HTR-8/SVneo (cell line): ENCODE results near the gene ZIC2.

Source experiments
- DNase-seq: peaks from one replicate; pipeline ENCODE4 v3.0.0; 2011; ENCODE audit warnings: low spot score, mixed read lengths; ENCODE audit not compliant: insufficient read length
- FAIRE-seq: peaks from 2 replicates; lab custom pipeline; 2011; peaks lifted over from hg19 to GRCh38; lab: Jason Lieb, UNC

ZIC2 gene

DNA sequence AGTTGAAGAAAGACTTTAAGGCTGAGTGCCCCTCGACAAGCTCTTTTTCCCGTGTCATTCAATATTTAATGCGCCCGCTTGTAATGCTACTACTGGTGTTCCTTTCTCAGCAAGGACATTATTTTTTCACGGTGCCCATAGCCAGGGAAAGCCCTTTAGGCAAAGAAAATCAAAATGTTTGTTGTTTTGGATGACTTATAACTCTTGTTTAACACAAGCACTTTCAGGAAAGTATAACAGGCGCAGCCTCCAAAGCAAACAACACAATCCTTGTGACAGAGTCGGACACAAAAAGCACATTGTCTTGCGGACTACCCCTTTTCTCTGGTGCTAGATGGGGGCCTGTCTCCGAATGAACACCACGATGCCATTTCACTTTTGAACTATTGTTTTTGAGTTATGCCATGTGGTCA is 22.5 kb upstream of the ZIC2 start:
- DNase-seq (no peak), FAIRE-seq (no peak)

DNA sequence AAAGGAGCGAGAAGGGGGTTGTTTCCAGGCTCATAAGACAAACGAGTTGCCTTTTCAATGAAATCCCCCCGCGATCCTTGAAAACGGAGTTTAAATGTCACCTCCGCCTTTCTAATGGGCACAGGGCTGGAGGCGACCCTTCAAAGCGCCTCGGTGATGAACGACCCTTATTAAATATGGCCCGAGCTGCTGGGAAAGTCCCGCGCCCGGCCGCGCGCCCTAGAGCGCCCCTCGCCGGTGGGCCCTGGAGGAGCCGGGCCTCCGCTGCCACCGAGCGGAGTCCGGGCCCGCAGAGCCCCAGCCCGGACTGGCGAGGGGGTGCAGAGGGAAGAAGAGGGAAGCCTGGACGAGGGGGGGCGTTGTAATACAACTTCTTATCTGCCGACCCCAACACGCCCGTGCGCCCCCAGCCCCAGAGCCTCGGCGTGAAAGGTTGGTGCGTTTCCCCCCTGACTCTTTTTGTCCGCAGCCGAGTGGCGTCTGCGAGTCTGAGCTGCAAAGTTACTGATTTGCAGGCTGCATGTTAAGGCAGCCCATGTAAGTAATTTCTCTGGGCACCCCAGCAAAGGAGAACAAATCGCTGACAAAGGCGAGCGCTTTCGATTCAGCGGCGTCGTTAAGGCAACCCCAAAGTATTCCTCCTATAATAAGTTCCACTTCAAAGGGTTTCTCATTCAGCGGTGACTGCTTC is 21.9 kb upstream of the ZIC2 start:
- FAIRE-seq = no peak
- DNase-seq = no peak

DNA sequence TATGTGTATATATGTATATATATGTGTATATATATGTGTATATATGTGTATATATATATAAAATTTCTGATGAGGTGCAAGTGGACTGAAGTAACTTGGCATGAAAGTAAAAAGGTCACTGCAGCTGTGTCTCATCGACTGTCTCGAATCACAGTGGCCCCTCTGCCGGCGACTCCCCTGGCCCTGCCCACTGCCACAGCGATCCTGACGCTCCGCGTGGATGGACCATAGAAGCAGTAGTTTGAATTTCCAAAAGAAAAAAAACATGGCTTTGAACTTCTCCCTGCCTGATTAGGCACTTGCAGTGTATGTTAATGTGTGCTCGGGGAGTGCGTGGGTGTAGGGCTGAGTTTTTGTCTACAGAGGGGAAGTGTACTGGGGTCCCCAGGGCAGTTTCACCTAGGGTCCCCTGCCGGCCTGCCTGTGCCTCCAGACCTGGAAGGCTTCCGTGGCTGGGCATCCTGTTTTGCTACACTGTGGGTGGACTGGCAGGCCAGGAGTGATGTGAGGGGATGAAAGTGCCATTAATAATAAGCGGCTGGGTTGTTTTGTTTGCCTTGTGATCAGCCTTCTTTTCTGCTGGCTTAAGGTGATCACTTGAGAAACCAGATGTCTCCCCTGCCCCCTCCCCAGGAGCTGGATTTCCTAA is 20.8 kb upstream of the ZIC2 start:
- DNase-seq = no peak
- no peak for FAIRE-seq

DNA sequence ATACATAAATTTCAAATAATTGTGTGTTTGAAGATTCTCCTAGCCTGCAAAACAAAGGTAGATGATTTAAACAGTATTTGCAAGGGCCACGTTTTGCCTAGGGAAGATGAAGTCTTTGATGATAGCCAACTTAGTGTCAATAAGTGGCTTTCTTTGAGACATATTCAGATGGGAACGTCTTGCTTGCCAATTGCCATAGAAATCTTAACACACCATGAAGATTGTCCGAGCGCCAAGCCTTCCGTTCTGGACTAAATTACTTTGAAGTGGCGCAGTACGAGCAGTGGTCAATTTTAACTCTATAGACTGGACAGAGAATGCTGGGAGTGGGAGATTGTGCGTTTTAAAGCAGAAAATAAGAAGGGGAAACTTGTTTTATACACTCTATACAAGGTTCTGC is 19.9 kb upstream of the ZIC2 start:
- no peak for FAIRE-seq

DNA sequence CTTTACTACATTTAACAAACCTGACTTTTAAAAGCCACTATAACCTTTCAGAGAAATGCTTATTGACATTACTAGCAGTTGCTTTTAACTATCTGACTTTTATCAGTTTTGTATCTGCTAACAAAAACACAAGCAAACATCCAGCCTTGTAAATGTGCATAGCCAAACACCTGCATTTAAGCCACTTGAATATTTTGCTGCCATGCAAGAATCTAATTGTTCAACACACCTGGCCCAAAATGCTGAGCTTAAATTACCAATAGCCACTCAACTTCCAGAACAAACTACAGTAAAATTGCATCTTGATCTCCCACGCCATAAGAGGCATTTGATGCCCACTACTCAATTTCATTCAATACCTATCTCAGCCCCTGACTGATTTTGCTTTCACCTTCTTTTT is 19.3 kb upstream of the ZIC2 start:
- DNase-seq (no peak), FAIRE-seq (no peak)

More for the DNA sequence above, 19.9 kb upstream of the ZIC2 start:
- no peak for DNase-seq

DNA sequence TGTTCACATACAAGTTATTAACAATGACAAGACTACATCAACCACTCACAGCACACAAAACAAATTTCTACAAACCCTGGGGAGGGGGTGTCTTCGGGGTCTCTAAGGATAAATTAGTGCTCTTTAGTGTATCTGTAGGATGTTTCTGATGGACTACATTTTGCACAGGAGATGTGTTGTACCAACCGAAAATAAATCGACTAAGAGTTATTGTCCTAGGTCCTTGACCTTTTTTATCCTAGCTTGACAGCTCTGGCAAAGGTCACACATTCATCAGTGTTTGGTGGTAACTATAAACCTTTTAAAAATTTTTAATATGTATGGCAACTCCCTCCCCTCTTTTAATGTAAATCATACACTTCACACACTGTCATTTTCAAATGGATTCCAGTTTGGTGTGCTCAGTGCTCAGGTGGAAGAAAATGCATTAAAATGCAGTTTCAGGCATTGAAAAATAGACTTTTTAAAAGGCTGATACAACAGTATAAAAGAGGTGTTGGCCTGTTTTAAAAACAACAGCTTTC is 17.7 kb upstream of the ZIC2 start:
- FAIRE-seq = no peak
- no peak for DNase-seq

DNA sequence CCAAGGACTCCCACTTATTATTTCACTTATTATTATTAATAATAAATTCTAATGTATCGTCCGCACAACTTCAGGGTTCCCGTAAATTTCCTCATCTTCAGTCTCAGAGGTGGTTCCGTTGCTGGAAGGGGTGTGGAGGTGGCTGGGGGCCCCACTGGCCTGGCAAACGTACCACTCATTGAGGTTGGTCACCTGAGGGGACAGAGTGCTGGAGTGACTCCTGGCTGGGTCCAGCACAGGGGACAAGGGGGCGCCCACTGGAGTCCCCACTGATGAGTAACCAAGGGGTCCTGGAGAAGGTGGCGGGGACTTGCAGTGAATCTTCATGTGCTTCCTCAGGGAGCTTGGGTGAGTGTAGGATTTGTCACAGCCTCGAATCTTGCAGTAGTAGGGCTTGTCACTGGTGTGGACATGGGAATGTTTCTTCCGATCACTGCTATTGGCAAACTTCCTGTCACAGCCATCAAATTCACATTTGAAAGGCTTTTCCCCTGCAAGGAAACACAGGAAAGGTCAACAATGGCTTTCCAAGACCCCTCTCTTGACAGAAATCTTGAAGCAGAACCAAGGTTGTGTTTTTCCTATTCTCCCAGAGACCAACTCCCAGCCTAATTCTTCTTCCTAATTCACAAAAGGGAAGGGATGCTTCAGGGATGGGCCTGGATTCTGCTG is 16.1 kb upstream of the ZIC2 start:
- FAIRE-seq = no peak
- no peak for DNase-seq

DNA sequence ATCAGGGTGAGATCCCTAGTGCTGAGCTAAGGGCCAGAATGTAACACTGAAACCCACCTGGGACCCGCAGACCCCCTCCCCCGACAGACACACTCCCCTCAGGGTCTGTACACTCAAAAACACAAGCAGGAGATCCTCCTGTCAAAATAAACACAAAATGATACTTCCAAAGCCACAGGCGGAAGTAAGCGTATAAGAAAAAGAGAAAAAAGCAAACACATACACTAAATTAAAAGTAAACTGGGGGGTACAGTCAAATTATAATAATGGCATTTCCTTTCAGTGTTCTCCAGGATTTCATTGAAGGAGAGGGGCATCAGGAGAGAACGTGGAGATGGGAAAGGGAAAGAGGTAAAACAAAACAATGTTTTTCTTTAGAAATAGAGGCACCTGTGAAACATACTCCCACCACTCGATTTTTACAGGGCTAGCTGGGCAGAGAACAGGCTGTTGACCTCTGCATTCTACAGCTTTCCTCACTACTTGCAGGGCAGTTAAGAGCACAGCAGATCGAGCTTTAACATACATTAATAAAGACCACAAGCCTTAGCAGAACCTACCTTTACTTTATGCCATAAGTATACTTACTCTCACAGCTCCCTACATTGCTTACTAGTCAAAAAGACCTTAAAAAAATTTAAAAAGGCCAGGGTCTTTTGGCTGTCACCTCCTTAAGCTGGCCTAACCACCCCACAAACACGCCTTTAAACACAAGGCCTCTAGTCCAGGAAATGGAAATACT is 15.3 kb upstream of the ZIC2 start:
- FAIRE-seq (no peak), DNase-seq (no peak)

DNA sequence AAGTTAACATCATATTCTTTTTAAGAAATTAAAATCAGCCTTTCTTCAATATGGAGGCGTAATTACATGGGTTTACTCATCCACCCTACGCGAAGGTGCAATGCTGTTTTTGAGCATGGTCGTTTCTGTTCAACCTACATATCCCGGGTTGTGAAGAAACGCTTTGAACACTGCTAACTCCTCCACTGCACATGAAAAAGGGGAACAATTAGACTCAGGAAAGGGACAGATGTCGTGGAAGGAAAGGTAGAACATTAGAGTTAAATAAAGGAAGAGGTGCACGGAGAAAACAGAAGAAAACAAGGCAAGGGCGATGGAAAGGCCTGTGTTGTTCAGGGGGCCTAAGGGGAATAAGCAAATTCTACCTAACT is 14.1 kb upstream of the ZIC2 start:
- FAIRE-seq (no peak), DNase-seq (no peak)

DNA sequence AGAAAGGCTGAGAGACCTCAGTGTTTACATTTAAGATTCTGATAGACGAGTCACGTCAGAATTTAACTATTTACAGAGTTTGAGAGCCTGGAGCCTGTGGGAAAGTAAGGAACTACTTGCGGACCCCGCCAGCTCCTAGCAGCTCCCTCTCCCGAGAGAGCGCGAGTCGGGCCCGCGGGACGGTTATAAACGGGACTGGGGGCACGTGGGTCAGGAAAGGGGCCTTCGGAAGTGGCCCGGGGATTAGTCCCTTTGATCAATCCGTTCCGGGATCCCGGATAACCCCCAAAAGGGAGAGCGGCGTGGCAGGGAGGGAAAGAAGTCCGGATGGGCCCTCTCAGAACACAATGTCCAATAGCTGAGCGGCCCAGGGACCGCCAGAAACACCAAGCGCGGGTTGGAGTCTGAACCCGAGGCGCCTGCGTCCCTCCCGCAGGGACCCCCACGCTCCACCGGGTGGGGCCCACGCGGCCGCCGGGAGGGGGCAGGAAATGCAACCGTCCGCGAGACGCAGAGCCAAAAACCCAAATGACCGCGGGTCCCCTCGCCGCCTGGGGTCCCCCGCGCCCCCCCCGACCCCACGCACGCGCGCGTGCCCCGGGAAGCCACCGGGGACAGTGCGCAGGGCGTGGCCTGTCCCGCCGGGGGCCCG is 13.6 kb upstream of the ZIC2 start:
- FAIRE-seq = no peak

DNA sequence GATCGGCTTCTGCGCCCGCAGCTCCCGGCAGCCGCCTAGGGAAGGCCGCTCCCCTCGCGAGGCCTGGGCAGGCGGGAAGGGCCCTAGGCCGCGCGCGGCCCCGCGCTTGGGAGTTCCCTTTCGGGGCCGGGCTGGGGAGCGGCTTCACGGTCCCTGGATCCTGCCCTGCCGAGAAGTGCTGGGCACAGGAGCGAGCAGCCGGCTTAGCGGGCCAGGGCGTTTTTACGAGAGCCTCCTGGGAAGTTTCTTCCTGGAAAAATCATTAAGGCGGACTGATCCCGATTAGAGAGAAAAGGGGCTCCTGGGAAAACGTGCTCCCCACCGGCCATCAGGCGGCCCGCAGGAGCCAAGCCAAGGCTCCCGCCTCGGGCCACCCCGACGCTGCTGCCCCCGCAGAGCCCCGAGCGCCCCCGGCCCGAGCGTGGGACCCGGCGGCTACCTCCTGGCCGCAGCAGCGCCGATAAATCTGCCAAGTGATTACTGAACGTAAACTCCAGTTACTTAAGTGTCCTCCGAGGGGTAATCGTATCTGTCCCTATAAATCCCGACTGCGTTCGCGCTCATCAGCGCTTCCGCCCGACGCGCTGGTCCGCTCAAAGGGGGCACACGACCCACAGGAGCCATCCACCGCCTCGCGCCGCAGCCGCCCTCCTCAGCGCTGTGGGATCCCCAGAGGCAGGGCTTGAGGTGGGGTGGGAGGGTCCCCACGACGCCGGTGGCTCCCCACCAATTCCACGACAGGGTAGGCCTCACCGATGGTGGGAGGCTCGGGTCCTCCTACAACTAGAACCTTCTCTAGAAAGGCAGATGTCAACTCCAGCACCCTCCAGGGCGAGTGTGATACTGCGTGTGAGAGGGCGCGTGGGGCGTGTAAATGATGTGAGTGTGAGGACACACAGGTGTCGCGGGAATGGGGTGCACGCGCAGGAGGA is 12.8 kb upstream of the ZIC2 start:
- DNase-seq (no peak), FAIRE-seq (no peak)

More for the DNA sequence above, 13.6 kb upstream of the ZIC2 start:
- DNase-seq = no peak

DNA sequence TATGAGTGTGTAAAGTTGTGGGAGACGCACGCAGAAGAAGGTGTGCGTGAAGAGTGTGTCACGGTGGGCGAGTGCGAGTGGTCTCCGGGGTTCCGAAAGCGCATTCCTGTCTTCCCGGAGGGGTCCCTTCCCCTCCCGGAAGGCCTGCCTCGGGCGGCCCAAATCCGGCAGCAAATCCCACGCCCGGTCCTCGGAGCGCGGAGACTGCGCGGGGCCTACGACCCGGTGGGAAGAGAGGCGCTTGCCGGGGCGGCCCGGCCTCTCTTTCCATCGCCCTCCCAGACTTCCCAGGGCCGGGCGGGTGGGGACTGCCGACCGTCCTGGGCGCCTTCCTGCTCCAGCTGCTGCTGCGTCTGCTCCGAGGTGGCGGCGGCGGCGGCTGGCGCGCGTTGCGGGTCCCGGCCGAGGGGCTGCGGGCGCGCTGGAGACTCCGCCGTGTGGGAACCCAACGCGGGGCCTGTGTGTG is 12.1 kb upstream of the ZIC2 start:
- DNase-seq (no peak), FAIRE-seq (no peak)

DNA sequence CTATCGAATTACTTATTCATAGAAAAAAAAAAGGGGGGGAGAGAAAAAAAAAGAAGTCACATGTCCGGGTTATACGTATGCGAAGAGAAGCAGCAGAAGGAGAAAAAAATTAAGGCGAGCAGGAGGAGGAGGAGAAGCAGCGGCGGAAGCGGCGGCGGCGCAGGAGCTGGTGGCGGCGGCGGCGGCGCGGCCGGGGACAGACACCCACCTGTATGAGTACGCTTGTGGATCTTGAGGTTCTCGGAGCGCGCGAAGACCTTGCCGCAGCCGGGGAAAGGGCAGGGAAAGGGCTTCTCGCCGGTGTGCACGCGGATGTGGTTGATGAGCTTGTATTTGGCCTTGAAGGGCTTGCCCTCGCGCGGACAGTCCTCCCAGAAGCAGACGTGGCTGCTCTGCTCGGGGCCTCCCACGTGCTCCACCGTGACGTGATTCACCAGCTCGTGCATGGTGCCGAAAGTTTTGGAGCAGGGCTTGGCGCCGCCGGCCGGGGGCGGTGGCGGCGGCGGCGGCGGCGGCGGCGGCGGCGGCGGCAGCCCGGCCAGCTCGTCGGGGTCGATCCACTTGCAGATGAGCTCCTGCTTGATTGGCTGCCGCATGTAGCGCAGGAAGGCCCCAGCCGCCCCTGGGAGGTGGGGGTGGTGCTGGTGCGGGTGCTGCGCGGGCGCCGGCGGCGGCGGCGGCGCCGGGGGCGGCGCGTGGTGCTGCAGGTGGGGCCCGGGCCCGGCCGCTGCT is 11.5 kb upstream of the ZIC2 start:
- FAIRE-seq (no peak), DNase-seq (no peak)

DNA sequence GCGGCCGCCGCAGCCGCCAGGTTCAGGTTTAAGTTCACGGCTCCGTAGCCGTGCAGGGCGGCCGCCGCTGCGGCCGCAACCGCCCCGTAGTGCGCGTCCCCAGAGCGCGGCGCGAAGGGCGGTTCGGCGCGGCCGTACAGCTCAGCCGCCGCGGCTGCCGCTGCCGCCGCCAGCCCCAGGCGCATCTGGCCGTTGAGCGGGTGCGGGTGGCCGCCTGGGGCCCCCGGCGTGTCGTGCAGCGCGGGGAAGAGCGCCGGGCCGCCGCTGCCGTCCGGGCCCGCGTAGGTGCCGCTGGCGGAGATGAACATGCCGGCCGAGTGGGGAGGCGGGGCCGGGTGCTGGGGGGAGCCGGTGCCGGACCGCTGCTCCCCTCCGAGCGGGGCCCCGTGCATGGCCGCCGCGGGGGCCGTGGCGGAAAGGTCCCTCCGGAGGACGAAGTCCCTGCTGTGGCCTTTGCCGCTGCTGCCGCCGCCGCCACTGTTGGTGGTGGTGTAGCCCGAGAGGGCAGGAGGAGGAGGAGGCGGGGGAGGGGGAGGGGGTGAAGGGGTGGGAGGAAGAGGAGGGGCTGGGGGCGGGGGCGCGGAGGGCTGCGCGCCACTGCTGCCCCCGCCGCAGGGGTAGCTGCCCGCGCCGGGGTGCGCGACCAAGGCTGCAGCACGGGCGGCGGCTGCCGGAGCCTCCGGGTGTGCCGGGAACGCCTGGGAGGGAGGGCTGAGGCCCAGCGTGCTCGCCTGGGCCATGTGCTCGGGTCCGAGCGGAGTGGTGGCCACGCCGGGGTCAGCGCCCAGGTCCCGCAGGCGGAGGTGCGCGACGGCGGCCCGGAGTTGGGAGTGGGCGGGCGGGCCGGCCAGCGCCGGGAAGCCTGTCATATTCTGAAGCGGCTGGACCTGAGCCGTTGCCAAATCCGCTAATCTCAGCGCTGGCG is 10.7 kb upstream of the ZIC2 start:
- FAIRE-seq = no peak
- DNase-seq = no peak

DNA sequence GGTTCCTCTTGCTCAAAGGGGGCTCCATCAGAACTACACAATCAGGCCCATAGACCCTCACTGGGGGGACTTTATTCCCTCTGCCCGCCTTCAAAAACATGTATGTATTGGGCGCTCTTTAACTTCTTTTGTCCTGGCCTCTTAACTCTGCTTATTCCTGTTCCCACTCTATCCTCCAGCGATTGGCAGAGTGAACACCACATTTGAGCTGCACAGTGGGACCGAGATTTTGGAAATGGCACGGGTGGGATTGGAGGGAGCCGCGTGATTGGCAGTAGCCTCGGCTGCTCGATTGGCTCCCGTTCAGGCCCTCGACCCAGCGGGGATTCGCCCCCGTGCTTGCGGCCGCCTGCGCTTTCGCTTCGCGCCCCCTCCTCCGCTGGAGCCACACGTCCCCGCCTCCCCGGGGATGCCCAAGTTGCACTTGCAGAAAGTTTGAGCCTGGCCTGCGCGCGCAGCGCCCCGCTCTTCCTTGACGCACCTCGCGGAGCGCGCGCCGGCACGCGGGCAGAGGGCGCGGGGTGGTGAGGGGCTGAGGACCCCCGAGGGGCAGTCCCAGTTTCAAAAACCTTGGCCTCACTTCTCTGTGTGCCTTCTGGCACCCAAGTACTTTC is 9.9 kb upstream of the ZIC2 start, which contains the start of gene ZIC5:
Gene ZIC5, minus strand, starts transcription at position 192 of the 614 bp plus-strand sequence. Its CDS starts 164 bp downstream, at position 28.
- no peak for FAIRE-seq
- no peak for DNase-seq

DNA sequence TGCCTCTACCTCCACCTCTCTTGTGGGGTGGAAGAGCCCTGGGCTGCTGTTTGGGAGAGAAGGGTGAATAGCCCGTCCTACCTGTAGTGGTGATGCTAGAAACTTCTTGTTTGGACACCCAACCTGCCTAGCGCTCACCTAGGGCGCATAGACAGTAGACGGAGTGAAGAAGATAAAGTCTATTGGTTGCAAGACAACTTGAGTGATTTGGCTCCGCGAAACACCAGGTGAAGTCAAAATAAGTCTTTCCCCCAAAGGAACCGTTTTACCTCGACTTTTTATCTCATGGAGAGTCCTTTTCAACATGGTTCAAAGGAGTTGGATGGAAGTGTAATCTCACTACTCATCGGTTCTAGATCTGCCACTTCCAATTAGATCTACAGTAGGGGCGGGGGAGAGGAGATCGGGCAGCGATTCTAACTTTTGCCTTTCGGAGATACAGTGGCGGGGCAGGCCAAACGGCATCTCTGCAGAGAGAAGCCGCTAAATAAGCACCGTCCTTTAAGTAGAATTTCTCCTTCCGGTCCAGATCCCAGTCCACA is 9.3 kb upstream of the ZIC2 start:
- no peak for DNase-seq

More for the DNA sequence above, 9.3 kb upstream of the ZIC2 start:
- no peak for FAIRE-seq
